Adrenal gland (tissue), 12 donors: ENCODE data around the gene TNFSF8. TPM values are rescaled to one million over a fixed set of nuclear protein-coding genes. Genes with fewer than 3 reads are reported as not detected.
A peak's percentile ranks its signal among the peaks of the same experiment; 100 is the strongest.

Experiments
- DNase-seq, 7 donors: peaks; one replicate each; pipeline ENCODE4 v3.0.0-alpha.2; 2019 to 2020
- H3K27ac ChIP-seq, 5 donors: fragments of 200-600 bp; sonication (generic) in 4 of 5; 1 replicate in 3 of 5; 2 replicates in 2 of 5; pipeline versions ENCODE4 v1.5.1 to v1.8.0; 2016 to 2020; ENCODE audit warnings: mild to moderate bottlenecking in 1 of 5
- H3K27me3 ChIP-seq: fragments of 200-600 bp; 2 replicates; pipeline ENCODE4 v1.8.0; 2021
- H3K36me3 ChIP-seq, 2 donors: fragments of 200-600 bp; replicated peaks in 1 of 2; 1 replicate in 1 of 2; 2 replicates in 1 of 2; pipeline versions ENCODE4 v1.5.1 to v1.8.0; 2018 to 2022
- H3K4me1 ChIP-seq, 2 donors: fragments of 200-600 bp; replicated peaks in 1 of 2; 1 replicate in 1 of 2; 2 replicates in 1 of 2; pipeline versions ENCODE4 v1.5.1 to v1.8.0; 2018 to 2021
- H3K4me3 ChIP-seq, 4 donors: fragments of 200-600 bp; sonication (generic) in 3 of 4; one replicate each; pipeline ENCODE4 v1.5.1; 2016 to 2018
- H3K9me3 ChIP-seq, 3 donors: fragments of 200-600 bp; sonication (generic) in 1 of 3; replicated peaks in 1 of 3; 1 replicate in 2 of 3; 2 replicates in 1 of 3; pipeline versions ENCODE4 v1.5.1 to v1.8.0; 2016 to 2021
- CTCF ChIP-seq, 6 experiments: fragments of 450-650 bp in 4 of 6; fragments of 200-600 bp in 2 of 6; sonication (generic) in 1 of 6; IDR thresholded peaks; 1 replicate in 5 of 6; 2 replicates in 1 of 6; pipeline versions ENCODE4 v1.5.1 to v1.8.0; 2016 to 2021; ENCODE audit warnings: antibody characterized with exemption in 6 of 6, mild to moderate bottlenecking in 2 of 6, moderate library complexity in 1 of 6
- POLR2A ChIP-seq, 2 donors: fragments of 450-650 bp; IDR thresholded peaks; one replicate each; pipeline ENCODE4 v1.6.1; 2017; ENCODE audit warnings: antibody characterized with exemption in 2 of 2, mild to moderate bottlenecking in 2 of 2, moderate library complexity in 1 of 2
- WGBS, 4 donors: extraction: QIAGEN DNeasy Blood & Tissue Kit in 2 of 4; methylation state at CpG; one replicate each; pipeline versions ENCODE4 v1.1.5 to v1.1.7; 2013 to 2017; 5-methylcytosine and 5-hydroxymethylcytosine counted together
- intact Hi-C, 2 donors: fragments of 100-400 bp; cut with DNase I; formaldehyde crosslinking; loops; one replicate each; pipeline versions ENCODE4 v1.14.1 to v1.15.0; 2022 to 2023
- polyA plus RNA-seq, 3 donors: library from polyadenylated mRNA; stranded (reverse); fragments of 200-250 nt in 2 of 3; fragments of 350-450 nt in 1 of 3; fragmentation: Illumina TruSeq in 1 of 3; extraction: RNeasy Lipid Tissue Mini Kit (QIAGEN cat#74804) in 1 of 3; gene quantifications; one replicate each; pipeline ENCODE4 v1.2.3, GENCODE V29; 2013 to 2014
- total RNA-seq, 9 donors: library from RNA; depleted of rRNA in 4 of 9; stranded (reverse); fragments of >200 nt in 4 of 9; fragments of 120-200 nt in 1 of 9; fragmentation: NEBNext Ultra II Directional in 1 of 9; extraction: Animal tissue kit (Norgen Biotek cat#: 25700) in 1 of 9; gene quantifications; one replicate each; pipeline versions ENCODE4 v1.1.0 to v1.2.4, GENCODE V29; 2013 to 2023
- donor health status: healthy with polysubstance abuse.
- donor health status: Bipolar disorder and iron deficiency.
- donor health status: DM: yes; HTN: yes; CAD: no.
- donor health status: DM: no; HTN: no; CAD: no.
- donor health status: DM: no; HTN: no; CAD: no.
- donor health status: DM: yes; HTN: yes; CAD: no.

The TNFSF8 gene
- total and polyA plus RNA-seq, 12 donors = 0.34 to 4.8 (median 1.4) TPM

- no peak for DNase-seq
- Histone ChIP-seq H3K4me3 (no peak overlapping the region), H3K36me3 (no peaks in the 10 kb centered on the region), H3K9me3 (no peaks in the 10 kb centered on the region), H3K4me1 (peaks cover 0 to 9% of the 10 kb centered on the region in 2 donors), H3K27ac (no peak overlapping the region), H3K27me3 (no peaks in the 10 kb centered on the region)
- intact Hi-C loops = no loop called here
- 85 to 90% (median 89%) methylated on average over 5 to 7 of the region's 7 CpGs for WGBS, 4 donors
- TF ChIP-seq CTCF (IDR thresholded peaks at IDR 0.05) = no peak
- no peak for TF ChIP-seq POLR2A (IDR thresholded peaks at IDR 0.05)
These were observed 75.5 kb downstream of the TNFSF8 start for GRCh38 chr9:114854736-114855355.

GRCh38 chr9:114853071-114853855 lies 77.1 kb downstream of the TNFSF8 start:
- intact Hi-C loops = no loop called here
- H3K36me3 ChIP-seq = no peaks in the 10 kb centered on the region
- no peak for DNase-seq
- TF ChIP-seq POLR2A (IDR thresholded peaks at IDR 0.05) (no peak), CTCF (IDR thresholded peaks at IDR 0.05) (no peak)
- H3K27me3 ChIP-seq = no peaks in the 10 kb centered on the region
- H3K9me3 ChIP-seq = no peaks in the 10 kb centered on the region
- 74 to 86% (median 78%) methylated on average over 3 of the region's 3 CpGs for WGBS, 4 donors
- H3K4me3 ChIP-seq = no peak overlapping the region
- H3K27ac ChIP-seq = no peak overlapping the region
- peaks cover 0 to 9% of the 10 kb centered on the region in 2 donors for H3K4me1 ChIP-seq

- H3K27me3 ChIP-seq = no peaks in the 10 kb centered on the region
- H3K36me3 ChIP-seq = no peaks in the 10 kb centered on the region
- no peaks in the 10 kb centered on the region for H3K9me3 ChIP-seq
- H3K4me1 ChIP-seq = peaks cover 0 to 9% of the 10 kb centered on the region in 2 donors
- peak in 1 of 7 donors; percentile 28 for DNase-seq
- intact Hi-C loops = no loop called here
- H3K27ac ChIP-seq = peak overlapping the region in 1 of 5 donors; percentile 34
- no peak for TF ChIP-seq POLR2A (IDR thresholded peaks at IDR 0.05)
- TF ChIP-seq CTCF (IDR thresholded peaks at IDR 0.05) = no peak
- no peak overlapping the region for H3K4me3 ChIP-seq
- WGBS, 4 donors = 41 to 53% (median 51%) methylated on average over 4 of the region's 4 CpGs
These were observed 78.3 kb downstream of the TNFSF8 start for GRCh38 chr9:114852050-114852594.

GRCh38 chr9:114851306-114851705 lies 79.1 kb downstream of the TNFSF8 start:
- DNase-seq = no peak
- no peak overlapping the region for H3K4me3 ChIP-seq
- no peaks in the 10 kb centered on the region for H3K9me3 ChIP-seq
- intact Hi-C loops = no loop called here
- no peaks in the 10 kb centered on the region for H3K27me3 ChIP-seq
- WGBS, 4 donors = 60 to 71% (median 66%) methylated on average over 3 of the region's 3 CpGs
- TF ChIP-seq CTCF (IDR thresholded peaks at IDR 0.05) (no peak), POLR2A (IDR thresholded peaks at IDR 0.05) (no peak)
- H3K4me1 ChIP-seq = peaks cover 0 to 9% of the 10 kb centered on the region in 2 donors
- H3K27ac ChIP-seq = no peak overlapping the region
- H3K36me3 ChIP-seq = no peaks in the 10 kb centered on the region
